ENCODE measurements around the gene EYA2.

EYA2 gene

DNA sequence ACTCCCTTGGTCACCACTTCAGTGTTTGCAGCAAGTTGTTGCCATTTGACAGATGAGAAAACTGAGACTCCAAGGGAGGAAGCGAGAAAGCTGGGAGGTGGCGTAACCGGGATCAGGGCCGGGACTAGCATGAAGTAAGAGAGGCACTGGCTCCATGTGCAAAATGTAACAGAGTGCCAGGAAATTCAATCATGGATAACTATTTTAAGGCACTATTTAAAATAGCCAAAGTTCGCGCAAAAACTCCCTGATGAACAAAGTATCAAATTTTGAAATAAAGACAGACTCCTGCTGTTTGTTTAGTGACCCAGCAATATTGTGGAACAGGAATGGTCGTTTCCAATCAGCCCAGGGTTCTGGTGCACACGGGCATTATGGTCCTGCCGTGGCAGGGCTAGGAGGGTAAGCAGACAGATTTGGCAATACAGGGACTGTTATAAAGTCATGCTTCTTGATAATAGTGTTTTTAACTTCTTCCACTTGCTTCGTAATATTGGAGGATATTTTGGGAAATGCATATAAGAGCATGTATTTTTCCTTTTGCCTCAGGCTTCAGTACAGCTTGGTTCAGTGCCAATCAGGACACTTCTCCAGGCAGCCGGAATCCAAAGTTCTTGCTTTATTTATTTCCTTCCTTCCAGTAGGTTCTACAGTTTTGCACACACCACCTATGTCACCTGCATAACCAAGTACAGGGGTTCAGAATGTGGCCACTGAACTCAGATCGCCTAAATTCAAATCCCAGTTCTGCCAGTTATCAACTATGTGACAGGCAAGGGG, 141.6 kb downstream of the EYA2 start:
- no peaks in the 10 kb centered on the region for H3K79me2 ChIP-seq (ENCODE audit: insufficient read depth, low read length)
- H4K20me1 ChIP-seq (ENCODE audit: insufficient read depth, low read length, poor library complexity, severe bottlenecking), result no peaks in the 10 kb centered on the region
- H2AFZ ChIP-seq (ENCODE audit: low read length), result no peak overlapping the region
- no peaks in the 10 kb centered on the region for H3F3A ChIP-seq (ENCODE audit: low read depth)
- no peaks in the 10 kb centered on the region for H3K27me3 ChIP-seq (ENCODE audit: insufficient read depth, low read length, poor library complexity, severe bottlenecking)
- no peaks in the 10 kb centered on the region for H3K9me2 ChIP-seq (replicated peaks; ENCODE audit: low read depth, low read length)
- H3K9me3 ChIP-seq (ENCODE audit: insufficient read depth, low read depth, low read length), result no peaks in the 10 kb centered on the region
- H3K4me3 ChIP-seq (ENCODE audit: low read length, poor library complexity, severe bottlenecking), result no peak overlapping the region
- H3K4me2 ChIP-seq (ENCODE audit: low read depth, low read length, poor library complexity, severe bottlenecking), result no peak overlapping the region
- TF ChIP-seq, protein P1, sequence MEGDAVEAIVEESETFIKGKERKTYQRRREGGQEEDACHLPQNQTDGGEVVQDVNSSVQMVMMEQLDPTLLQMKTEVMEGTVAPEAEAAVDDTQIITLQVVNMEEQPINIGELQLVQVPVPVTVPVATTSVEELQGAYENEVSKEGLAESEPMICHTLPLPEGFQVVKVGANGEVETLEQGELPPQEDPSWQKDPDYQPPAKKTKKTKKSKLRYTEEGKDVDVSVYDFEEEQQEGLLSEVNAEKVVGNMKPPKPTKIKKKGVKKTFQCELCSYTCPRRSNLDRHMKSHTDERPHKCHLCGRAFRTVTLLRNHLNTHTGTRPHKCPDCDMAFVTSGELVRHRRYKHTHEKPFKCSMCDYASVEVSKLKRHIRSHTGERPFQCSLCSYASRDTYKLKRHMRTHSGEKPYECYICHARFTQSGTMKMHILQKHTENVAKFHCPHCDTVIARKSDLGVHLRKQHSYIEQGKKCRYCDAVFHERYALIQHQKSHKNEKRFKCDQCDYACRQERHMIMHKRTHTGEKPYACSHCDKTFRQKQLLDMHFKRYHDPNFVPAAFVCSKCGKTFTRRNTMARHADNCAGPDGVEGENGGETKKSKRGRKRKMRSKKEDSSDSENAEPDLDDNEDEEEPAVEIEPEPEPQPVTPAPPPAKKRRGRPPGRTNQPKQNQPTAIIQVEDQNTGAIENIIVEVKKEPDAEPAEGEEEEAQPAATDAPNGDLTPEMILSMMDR (conservative IDR thresholded peaks at IDR 0.05; ENCODE audit: low read length), result no peak
- no peak for TF ChIP-seq EZH2phosphoT487 (IDR thresholded peaks at IDR 0.05; ENCODE audit: borderline replicate concordance)
- H3K9ac ChIP-seq (ENCODE audit: low read depth, low read length, poor library complexity, severe bottlenecking), result no peak overlapping the region
- no peaks in the 10 kb centered on the region for H3K36me3 ChIP-seq (ENCODE audit: insufficient read depth, low read length)
- no peaks in the 10 kb centered on the region for H3K4me1 ChIP-seq (ENCODE audit: insufficient read depth, low read length, poor library complexity, severe bottlenecking)

- Histone ChIP-seq H3F3A (ENCODE audit: low read depth) (no peaks in the 10 kb centered on the region), H3K9me2 (replicated peaks; ENCODE audit: low read depth, low read length) (no peaks in the 10 kb centered on the region), H3K36me3 (ENCODE audit: insufficient read depth, low read length) (no peaks in the 10 kb centered on the region), H3K27me3 (ENCODE audit: insufficient read depth, low read length, poor library complexity, severe bottlenecking) (no peaks in the 10 kb centered on the region), H3K79me2 (ENCODE audit: insufficient read depth, low read length) (no peaks in the 10 kb centered on the region), H3K9ac (ENCODE audit: low read depth, low read length, poor library complexity, severe bottlenecking) (no peak overlapping the region), H3K4me3 (ENCODE audit: low read length, poor library complexity, severe bottlenecking) (no peak overlapping the region), H3K4me1 (ENCODE audit: insufficient read depth, low read length, poor library complexity, severe bottlenecking) (no peaks in the 10 kb centered on the region), H4K20me1 (ENCODE audit: insufficient read depth, low read length, poor library complexity, severe bottlenecking) (no peaks in the 10 kb centered on the region), H3K9me3 (ENCODE audit: insufficient read depth, low read depth, low read length) (no peaks in the 10 kb centered on the region), H3K4me2 (ENCODE audit: low read depth, low read length, poor library complexity, severe bottlenecking) (no peak overlapping the region), H2AFZ (ENCODE audit: low read length) (no peak overlapping the region)
- TF ChIP-seq, protein P1 (conservative IDR thresholded peaks at IDR 0.05; ENCODE audit: low read length), result no peak
- no peak for TF ChIP-seq EZH2phosphoT487 (IDR thresholded peaks at IDR 0.05; ENCODE audit: borderline replicate concordance)
Measured at GRCh38 chr20:47038566-47039560, 144.2 kb downstream of the EYA2 start.

DNA sequence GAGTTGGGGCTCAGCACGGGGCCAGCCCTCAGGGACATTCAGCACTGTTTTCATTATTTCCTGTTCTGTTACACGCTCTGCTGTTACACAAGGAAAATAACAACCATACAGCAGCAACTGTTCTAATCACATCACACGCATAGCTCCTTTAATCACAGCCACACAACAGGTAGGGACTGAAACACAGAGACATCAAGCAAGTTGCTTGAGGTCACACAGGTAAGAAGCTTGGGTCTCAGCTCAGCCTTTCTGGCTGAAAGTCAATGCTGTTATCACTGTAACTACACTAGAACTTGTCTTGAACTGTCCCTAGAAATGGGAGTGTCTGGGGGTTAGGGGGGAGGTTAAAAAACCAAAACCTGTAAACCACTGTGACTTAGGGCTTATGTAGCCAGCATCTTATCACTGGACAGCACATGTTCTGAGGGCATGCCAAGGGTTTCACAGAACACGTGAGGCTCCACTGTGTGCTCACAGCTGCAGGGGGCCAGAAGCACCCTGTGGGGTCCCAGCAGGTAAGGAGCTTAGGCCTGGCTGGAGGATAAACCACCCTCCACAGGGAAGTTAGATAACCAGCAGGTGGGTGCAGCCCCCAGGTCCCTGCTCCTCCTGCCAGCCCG, 146.0 kb downstream of the EYA2 start:
- H4K20me1 ChIP-seq (ENCODE audit: insufficient read depth, low read length, poor library complexity, severe bottlenecking), result no peaks in the 10 kb centered on the region
- H3K79me2 ChIP-seq (ENCODE audit: insufficient read depth, low read length), result no peaks in the 10 kb centered on the region
- H2AFZ ChIP-seq (ENCODE audit: low read length), result no peak overlapping the region
- H3K4me3 ChIP-seq (ENCODE audit: low read length, poor library complexity, severe bottlenecking), result no peak overlapping the region
- TF ChIP-seq, protein P1 (conservative IDR thresholded peaks at IDR 0.05; ENCODE audit: low read length), result no peak
- no peak for TF ChIP-seq EZH2phosphoT487 (IDR thresholded peaks at IDR 0.05; ENCODE audit: borderline replicate concordance)
- H3K36me3 ChIP-seq (ENCODE audit: insufficient read depth, low read length), result no peaks in the 10 kb centered on the region
- H3F3A ChIP-seq (ENCODE audit: low read depth), result no peaks in the 10 kb centered on the region
- H3K27me3 ChIP-seq (ENCODE audit: insufficient read depth, low read length, poor library complexity, severe bottlenecking), result no peaks in the 10 kb centered on the region
- H3K9ac ChIP-seq (ENCODE audit: low read depth, low read length, poor library complexity, severe bottlenecking), result no peak overlapping the region
- H3K4me2 ChIP-seq (ENCODE audit: low read depth, low read length, poor library complexity, severe bottlenecking), result no peak overlapping the region
- no peaks in the 10 kb centered on the region for H3K9me2 ChIP-seq (replicated peaks; ENCODE audit: low read depth, low read length)
- H3K9me3 ChIP-seq (ENCODE audit: insufficient read depth, low read depth, low read length), result no peaks in the 10 kb centered on the region
- H3K4me1 ChIP-seq (ENCODE audit: insufficient read depth, low read length, poor library complexity, severe bottlenecking), result no peaks in the 10 kb centered on the region

All from Loucy (cell line).